IPS-18c (cell line): ENCODE results near the gene PRR22.

Experiments
- H3K4me3 ChIP-seq: 2 replicates; pipeline ENCODE4 v1.7.0; 2013; ENCODE audit warnings: low read depth, mild to moderate bottlenecking, low read length, moderate library complexity; ENCODE audit not compliant: insufficient read depth
- H3K9me3 ChIP-seq: one replicate; pipeline ENCODE4 v1.6.1; 2013; ENCODE audit warnings: mild to moderate bottlenecking, low read length, moderate library complexity; ENCODE audit not compliant: control insufficient read depth, insufficient read depth

The PRR22 gene

GRCh38 chr19:5800361-5801270 lies 16.1 kb upstream of the PRR22 start:
- Histone ChIP-seq H3K4me3 (no peak overlapping the region), H3K9me3 (no peaks in the 10 kb centered on the region)

GRCh38 chr19:5799247-5800241 lies 15.0 kb upstream of the PRR22 start:
- no peaks in the 10 kb centered on the region for H3K9me3 ChIP-seq
- H3K4me3 ChIP-seq, result no peak overlapping the region

- Histone ChIP-seq H3K4me3 (no peak overlapping the region), H3K9me3 (no peaks in the 10 kb centered on the region)
These were observed 13.7 kb upstream of the PRR22 start for GRCh38 chr19:5798244-5798643.

GRCh38 chr19:5795382-5795919 lies 10.9 kb upstream of the PRR22 start:
- H3K4me3 ChIP-seq, result no peak overlapping the region
- no peaks in the 10 kb centered on the region for H3K9me3 ChIP-seq

- Histone ChIP-seq H3K9me3 (no peaks in the 10 kb centered on the region), H3K4me3 (no peak overlapping the region)
These were observed 8.6 kb upstream of the PRR22 start for GRCh38 chr19:5793188-5793587.

- Histone ChIP-seq H3K4me3 (no peak overlapping the region), H3K9me3 (no peaks in the 10 kb centered on the region)
These were observed 7.7 kb upstream of the PRR22 start for GRCh38 chr19:5792224-5792623.

- no peaks in the 10 kb centered on the region for H3K9me3 ChIP-seq
- peak within 1 kb of the TSS; percentile 89 for H3K4me3 ChIP-seq
These were observed 6.3 kb upstream of the PRR22 start, which contains the start of gene DUS3L for GRCh38 chr19:5790559-5791520. Gene DUS3L (minus strand): TSS chr19:5791163. CDS start chr19:5791141, 22 bp downstream.

GRCh38 chr19:5789886-5790558 lies 5.5 kb upstream of the PRR22 start:
- peak overlapping the region; percentile 46 for H3K4me3 ChIP-seq
- no peaks in the 10 kb centered on the region for H3K9me3 ChIP-seq

GRCh38 chr19:5789351-5789761 lies 4.8 kb upstream of the PRR22 start:
- no peaks in the 10 kb centered on the region for H3K9me3 ChIP-seq
- no peak overlapping the region for H3K4me3 ChIP-seq

GRCh38 chr19:5788422-5788821 lies 3.9 kb upstream of the PRR22 start:
- Histone ChIP-seq H3K4me3 (no peak overlapping the region), H3K9me3 (no peaks in the 10 kb centered on the region)

GRCh38 chr19:5787409-5788182 lies 3.0 kb upstream of the PRR22 start:
- H3K9me3 ChIP-seq, result no peaks in the 10 kb centered on the region
- no peak overlapping the region for H3K4me3 ChIP-seq

- Histone ChIP-seq H3K4me3 (no peak overlapping the region), H3K9me3 (no peaks in the 10 kb centered on the region)
These were observed 2.3 kb upstream of the PRR22 start for GRCh38 chr19:5786593-5787408.

- no peak overlapping the region; the same call in 1 of the 2 replicates for H3K4me3 ChIP-seq
- no peaks in the 10 kb centered on the region for H3K9me3 ChIP-seq
These were observed 877 bp upstream of the PRR22 start for GRCh38 chr19:5785423-5785822.
